ENCODE results near the gene SAMD1. TPM values are rescaled to one million over a fixed set of nuclear protein-coding genes. Genes with fewer than 3 reads are reported as not detected.

The SAMD1 gene
- total RNA-seq, result 10 to 100 TPM; 11.2 to 22.1 TPM

DNA sequence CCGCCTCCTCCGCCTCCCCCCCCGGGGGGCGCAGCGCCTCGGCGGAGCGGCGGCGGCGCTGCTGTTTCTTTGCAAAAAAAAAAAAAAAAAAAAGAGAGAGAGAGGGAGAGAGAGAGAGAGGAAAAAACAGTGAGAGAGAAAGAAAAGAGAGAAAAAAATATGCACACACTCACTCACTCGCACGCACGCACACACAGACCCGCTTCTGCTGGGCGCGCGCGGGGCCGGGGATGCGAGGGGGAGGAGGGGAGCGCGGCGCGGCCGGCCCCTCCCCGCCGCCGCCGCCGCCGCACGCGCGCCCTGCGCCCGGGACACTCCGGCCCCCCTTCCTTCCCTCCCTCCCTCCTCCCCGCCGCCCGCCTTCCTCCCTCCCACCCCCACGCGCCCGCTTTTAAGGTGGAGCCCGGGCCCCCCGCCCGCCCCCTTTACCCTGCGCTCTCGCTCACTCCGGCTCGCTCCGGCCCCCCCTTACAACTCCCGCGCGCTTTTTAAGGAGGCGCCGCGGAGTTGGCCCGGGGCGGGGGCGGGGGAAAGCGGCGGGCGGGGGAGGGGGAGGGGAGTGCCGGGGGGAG is at the start of gene SAMD1:
SAMD1 (minus strand) TSS at position 243 of the 572 bp plus-strand sequence.
- intact Hi-C loops (cut with DNase I), result no loop called here
- ATAC-seq, result peak; percentile 81
- Histone ChIP-seq H3K27me3 (no peaks in the 10 kb centered on the region), H3K9me3 (no peaks in the 10 kb centered on the region), H3K4me3 (peak within 1 kb of the TSS; percentile 35 to 75), H3K27ac (peak within 1 kb of the TSS; percentile 65 to 97 (median 85)), H3K36me3 (replicated peaks in 1 of 2; ENCODE audit: insufficient read depth in 1 of 2, low read depth in 2 of 2) (no peaks in the 10 kb centered on the region), H3K4me1 (peaks cover 23% of the 10 kb centered on the region)
- WGBS, 2 donors, result 1% methylated on average over 15 to 29 of the region's 65 CpGs
- TF ChIP-seq POLR2A (IDR thresholded peaks at IDR 0.05), result no peak
- TF ChIP-seq, protein P1, sequence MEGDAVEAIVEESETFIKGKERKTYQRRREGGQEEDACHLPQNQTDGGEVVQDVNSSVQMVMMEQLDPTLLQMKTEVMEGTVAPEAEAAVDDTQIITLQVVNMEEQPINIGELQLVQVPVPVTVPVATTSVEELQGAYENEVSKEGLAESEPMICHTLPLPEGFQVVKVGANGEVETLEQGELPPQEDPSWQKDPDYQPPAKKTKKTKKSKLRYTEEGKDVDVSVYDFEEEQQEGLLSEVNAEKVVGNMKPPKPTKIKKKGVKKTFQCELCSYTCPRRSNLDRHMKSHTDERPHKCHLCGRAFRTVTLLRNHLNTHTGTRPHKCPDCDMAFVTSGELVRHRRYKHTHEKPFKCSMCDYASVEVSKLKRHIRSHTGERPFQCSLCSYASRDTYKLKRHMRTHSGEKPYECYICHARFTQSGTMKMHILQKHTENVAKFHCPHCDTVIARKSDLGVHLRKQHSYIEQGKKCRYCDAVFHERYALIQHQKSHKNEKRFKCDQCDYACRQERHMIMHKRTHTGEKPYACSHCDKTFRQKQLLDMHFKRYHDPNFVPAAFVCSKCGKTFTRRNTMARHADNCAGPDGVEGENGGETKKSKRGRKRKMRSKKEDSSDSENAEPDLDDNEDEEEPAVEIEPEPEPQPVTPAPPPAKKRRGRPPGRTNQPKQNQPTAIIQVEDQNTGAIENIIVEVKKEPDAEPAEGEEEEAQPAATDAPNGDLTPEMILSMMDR (IDR thresholded peaks at IDR 0.05), result peak in 1 of 7 experiments; percentile 10
- DNase-seq, result peak; percentile 91 to 94 (median 93)

DNA sequence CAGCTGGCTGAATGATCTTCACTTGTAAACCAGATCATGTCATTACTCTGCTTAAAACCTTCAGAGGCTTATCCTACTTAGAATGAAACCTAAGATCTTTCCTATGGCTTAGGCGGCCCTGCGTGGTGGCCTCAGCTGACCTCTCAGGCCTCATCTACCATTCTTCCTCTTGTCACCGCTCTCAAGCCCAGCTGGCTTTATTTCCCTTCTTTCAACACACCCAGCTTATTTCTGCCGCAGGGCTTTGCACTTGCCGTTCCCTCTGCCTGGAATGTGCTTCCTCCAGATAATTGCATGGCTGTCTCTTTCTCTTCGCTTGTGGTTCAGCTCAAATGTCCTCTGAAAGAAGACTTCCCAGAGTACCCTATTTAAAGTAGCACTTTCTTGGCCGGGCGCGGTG is 49.4 kb upstream of the SAMD1 start:
- H3K9me3 ChIP-seq, result no peaks in the 10 kb centered on the region
- TF ChIP-seq, protein P1 (IDR thresholded peaks at IDR 0.05), result no peak
- TF ChIP-seq POLR2A (IDR thresholded peaks at IDR 0.05), result no peak
- DNase-seq, result peak in 1 of 4 donors; percentile 46
- H3K36me3 ChIP-seq (replicated peaks in 1 of 2; ENCODE audit: insufficient read depth in 1 of 2, low read depth in 2 of 2), result no peaks in the 10 kb centered on the region
- intact Hi-C loops (cut with DNase I), result loop anchor here (10.0 kb wide), 1 partner anchor 55 kb away; the partner anchor contains the start of gene C19orf67
- peaks cover 11% of the 10 kb centered on the region for H3K4me1 ChIP-seq
- H3K4me3 ChIP-seq, result no peak overlapping the region
- H3K27ac ChIP-seq, result no peak overlapping the region
- no peak for ATAC-seq
- no peaks in the 10 kb centered on the region for H3K27me3 ChIP-seq
- whole genome bisulfite sequencing, 2 donors, result 70 to 92% methylated on average over 9 of the region's 9 CpGs

DNA sequence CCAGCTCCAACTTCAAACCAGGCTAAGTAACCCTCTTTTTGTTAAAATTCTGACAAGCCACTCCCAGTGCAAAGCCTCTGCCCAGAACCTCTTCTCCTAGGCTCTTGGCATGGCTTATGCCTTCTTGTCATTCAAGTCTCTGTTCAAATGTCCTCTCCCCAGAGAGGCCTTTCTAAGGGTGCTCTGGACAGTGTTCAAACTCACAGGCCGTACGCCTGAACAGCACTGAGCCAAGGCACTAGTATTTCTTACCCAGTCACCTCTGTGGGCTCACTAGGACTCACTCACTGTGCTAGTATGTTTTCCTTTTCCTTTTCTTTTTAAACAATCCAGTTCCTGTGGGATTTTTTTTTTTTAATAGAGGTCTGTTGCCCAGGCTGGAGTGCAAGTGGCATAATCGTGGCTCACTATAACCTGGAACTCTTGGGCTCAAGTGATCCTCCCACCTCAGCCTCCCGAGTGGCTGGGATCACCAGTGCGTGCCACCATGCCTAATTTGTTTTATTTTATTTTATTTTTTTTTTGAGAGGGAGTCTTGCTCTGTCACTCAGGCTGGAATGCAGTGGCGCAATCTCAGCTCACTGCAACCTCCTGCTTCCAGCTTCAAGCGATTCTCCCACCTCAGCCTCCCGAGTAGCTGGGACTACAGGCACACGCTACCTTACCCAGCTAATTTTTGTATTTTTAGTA is 48.2 kb upstream of the SAMD1 start:
- WGBS, 2 donors, result 77 to 83% methylated on average over 9 of the region's 9 CpGs
- H3K27ac ChIP-seq, result peak overlapping the region in 1 of 4 donors; percentile 39
- no peak overlapping the region for H3K4me3 ChIP-seq
- intact Hi-C loops (cut with DNase I), result loop anchor here (10.0 kb wide), 1 partner anchor 54 kb away; the partner anchor contains the start of gene C19orf67
- TF ChIP-seq, protein P1 (IDR thresholded peaks at IDR 0.05), result no peak
- TF ChIP-seq POLR2A (IDR thresholded peaks at IDR 0.05), result no peak
- peaks cover 11% of the 10 kb centered on the region for H3K4me1 ChIP-seq
- no peaks in the 10 kb centered on the region for H3K27me3 ChIP-seq
- H3K9me3 ChIP-seq, result no peaks in the 10 kb centered on the region
- ATAC-seq, result no peak
- H3K36me3 ChIP-seq (replicated peaks in 1 of 2; ENCODE audit: insufficient read depth in 1 of 2, low read depth in 2 of 2), result no peaks in the 10 kb centered on the region
- no peak for DNase-seq

DNA sequence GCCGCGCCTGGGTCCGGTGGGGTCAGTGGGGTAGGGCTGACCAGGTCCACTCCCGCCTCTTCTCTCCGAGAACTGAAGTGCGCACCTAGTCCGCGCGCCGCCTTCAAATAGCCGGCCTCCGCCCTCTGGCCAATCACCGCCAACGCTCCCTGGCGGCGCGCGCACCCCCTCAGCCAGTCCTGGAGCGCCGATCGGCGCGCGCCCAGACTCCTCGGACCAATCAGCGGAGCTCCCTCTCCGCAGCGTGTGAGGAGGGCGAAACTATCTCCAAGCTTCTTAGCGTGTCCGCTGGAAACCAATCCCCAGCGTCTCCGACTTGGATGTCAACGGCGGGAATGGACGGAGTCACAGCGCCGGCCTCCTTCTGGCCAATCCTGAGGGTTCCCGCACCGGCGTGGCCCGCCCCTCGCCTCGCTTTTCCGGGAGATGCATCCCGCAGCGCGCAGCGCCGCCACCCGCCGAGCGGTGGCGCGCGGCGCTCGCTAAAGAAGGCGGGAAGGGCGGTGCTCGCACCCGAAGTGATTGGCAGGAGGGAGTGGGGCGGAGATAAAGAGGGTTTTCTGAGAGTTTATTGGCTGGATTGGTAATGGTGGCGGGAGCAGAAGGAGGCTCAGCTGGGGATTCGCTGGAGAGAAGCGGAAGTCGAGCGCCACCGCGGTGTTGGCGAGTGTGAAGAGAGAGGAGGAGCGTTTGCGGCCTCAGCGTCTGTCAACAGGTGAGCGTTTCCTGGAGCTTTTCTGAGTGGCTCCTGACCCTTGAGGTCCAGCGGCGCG is 46.1 kb upstream of the SAMD1 start, which contains the start of gene ASF1B:
ASF1B (minus strand) TSS at position 81 of the 773 bp plus-strand sequence. CDS start 133 bp downstream, outside the sequence.
- Histone ChIP-seq H3K4me1 (peaks cover 11% of the 10 kb centered on the region), H3K27ac (peak within 1 kb of the TSS; percentile 91 to 99 (median 95)), H3K9me3 (no peaks in the 10 kb centered on the region), H3K27me3 (no peaks in the 10 kb centered on the region), H3K36me3 (replicated peaks in 1 of 2; ENCODE audit: insufficient read depth in 1 of 2, low read depth in 2 of 2) (no peaks in the 10 kb centered on the region), H3K4me3 (peak within 1 kb of the TSS; percentile 22 to 63)
- peak in 2 of 3 donors; percentile 84 to 89 for TF ChIP-seq POLR2A (IDR thresholded peaks at IDR 0.05)
- TF ChIP-seq, protein P1 (IDR thresholded peaks at IDR 0.05), result peak; percentile 69 to 99 (median 95)
- intact Hi-C loops (cut with DNase I), result loop anchor here (10.0 kb wide), 1 partner anchor 52 kb away; the partner anchor contains the start of gene C19orf67
- ATAC-seq (peak; percentile 90), DNase-seq (peak; percentile 98 to 99 (median 99))
- WGBS, 2 donors, result 0% methylated on average over 18 to 78 of the region's 78 CpGs

Measured in body of pancreas (tissue), 4 donors.